HEK293 (cell line): Measurements from ENCODE around the gene MLLT1.

ENCODE experiments used
- CTCF ChIP-seq: fragments of 450-650 bp; formaldehyde crosslinking; IDR thresholded peaks from 2 replicates; pipeline ENCODE4 v1.5.1; 2016; ENCODE audit warnings: missing biosample characterization, missing genetic modification characterization
- EGR2 ChIP-seq: fragments of 450-650 bp; formaldehyde crosslinking; IDR thresholded peaks from 2 replicates; pipeline ENCODE4 v1.5.1; 2016; ENCODE audit warnings: low read depth, missing biosample characterization, missing genetic modification characterization
- GLI4 ChIP-seq: fragments of 450-650 bp; formaldehyde crosslinking; IDR thresholded peaks from 2 replicates; pipeline ENCODE4 v1.5.1; 2016; ENCODE audit warnings: missing biosample characterization, missing genetic modification characterization
- GLIS2 ChIP-seq: fragments of 450-650 bp; formaldehyde crosslinking; IDR thresholded peaks from 2 replicates; pipeline ENCODE4 v1.5.1; 2016; ENCODE audit warnings: missing biosample characterization, missing genetic modification characterization
- INSM2 ChIP-seq: fragments of 450-650 bp; formaldehyde crosslinking; IDR thresholded peaks from 2 replicates; pipeline ENCODE4 v1.5.1; 2016; ENCODE audit warnings: missing biosample characterization, missing genetic modification characterization
- KLF1 ChIP-seq: fragments of 450-650 bp; formaldehyde crosslinking; IDR thresholded peaks from 2 replicates; pipeline ENCODE4 v1.5.1; 2016; ENCODE audit warnings: missing biosample characterization, missing genetic modification characterization
- KLF17 ChIP-seq: fragments of 450-650 bp; formaldehyde crosslinking; IDR thresholded peaks from 2 replicates; pipeline ENCODE4 v1.5.1; 2016; ENCODE audit warnings: missing biosample characterization, missing genetic modification characterization
- MZF1 ChIP-seq: fragments of 450-650 bp; formaldehyde crosslinking; IDR thresholded peaks from 2 replicates; pipeline ENCODE4 v1.5.1; 2017; ENCODE audit warnings: missing biosample characterization, missing genetic modification characterization, borderline replicate concordance
- PBX3 ChIP-seq: sonication (generic); formaldehyde crosslinking; IDR thresholded peaks from 2 replicates; pipeline ENCODE4 v1.8.1; 2022; ENCODE audit warnings: mild to moderate bottlenecking, moderate library complexity, missing genetic modification reagents
- SCRT2 ChIP-seq: fragments of 450-650 bp; formaldehyde crosslinking; IDR thresholded peaks from 2 replicates; pipeline ENCODE4 v1.5.1; 2016; ENCODE audit warnings: missing biosample characterization, missing genetic modification characterization
- SP2 ChIP-seq: fragments of 450-650 bp; formaldehyde crosslinking; IDR thresholded peaks from 2 replicates; pipeline ENCODE4 v1.5.1; 2016; ENCODE audit warnings: missing biosample characterization, missing genetic modification characterization
- SP3 ChIP-seq: fragments of 450-650 bp; formaldehyde crosslinking; IDR thresholded peaks from 2 replicates; pipeline ENCODE4 v1.5.1; 2016; ENCODE audit warnings: missing biosample characterization, missing genetic modification characterization
- SP7 ChIP-seq: fragments of 450-650 bp; formaldehyde crosslinking; IDR thresholded peaks from 2 replicates; pipeline ENCODE4 v1.5.1; 2016; ENCODE audit warnings: missing biosample characterization, missing genetic modification characterization
- ZBTB20 ChIP-seq: fragments of 450-650 bp; formaldehyde crosslinking; IDR thresholded peaks from 2 replicates; pipeline ENCODE4 v1.5.1; 2016; ENCODE audit warnings: missing biosample characterization, missing genetic modification characterization
- ZBTB48 ChIP-seq: fragments of 450-650 bp; formaldehyde crosslinking; IDR thresholded peaks from 2 replicates; pipeline ENCODE4 v1.5.1; 2016; ENCODE audit warnings: missing biosample characterization, missing genetic modification characterization
- ZEB2 ChIP-seq: fragments of 450-650 bp; formaldehyde crosslinking; IDR thresholded peaks from 2 replicates; pipeline ENCODE4 v1.5.1; 2016; ENCODE audit warnings: missing biosample characterization, missing genetic modification characterization
- ZFHX2 ChIP-seq: fragments of 450-650 bp; formaldehyde crosslinking; conservative IDR thresholded peaks from 2 replicates; pipeline ENCODE4 v1.5.1; 2016; ENCODE audit warnings: missing biosample characterization, missing genetic modification characterization
- ZNF10 ChIP-seq: fragments of 450-650 bp; formaldehyde crosslinking; IDR thresholded peaks from 2 replicates; pipeline ENCODE4 v1.5.1; 2017; ENCODE audit warnings: missing biosample characterization, missing genetic modification characterization
- ZNF169 ChIP-seq: fragments of 450-650 bp; formaldehyde crosslinking; IDR thresholded peaks from 2 replicates; pipeline ENCODE4 v1.5.1; 2016; ENCODE audit warnings: missing biosample characterization, missing genetic modification characterization
- ZNF280D ChIP-seq: fragments of 450-650 bp; formaldehyde crosslinking; IDR thresholded peaks from 2 replicates; pipeline ENCODE4 v1.5.1; 2016; ENCODE audit warnings: missing biosample characterization, missing genetic modification characterization
- ZNF398 ChIP-seq: fragments of 450-650 bp; formaldehyde crosslinking; IDR thresholded peaks from 2 replicates; pipeline ENCODE4 v1.5.1; 2017; ENCODE audit warnings: missing biosample characterization, missing genetic modification characterization
- ZNF488 ChIP-seq: fragments of 450-650 bp; formaldehyde crosslinking; IDR thresholded peaks from 2 replicates; pipeline ENCODE4 v1.5.1; 2016; ENCODE audit warnings: missing biosample characterization, missing genetic modification characterization
- ZNF548 ChIP-seq: fragments of 450-650 bp; formaldehyde crosslinking; IDR thresholded peaks from 2 replicates; pipeline ENCODE4 v1.5.1; 2016; ENCODE audit warnings: missing biosample characterization, missing genetic modification characterization
- ZNF555 ChIP-seq: fragments of 450-650 bp; formaldehyde crosslinking; conservative IDR thresholded peaks from 2 replicates; pipeline ENCODE4 v1.5.1; 2017; ENCODE audit warnings: missing biosample characterization, mild to moderate bottlenecking, missing genetic modification characterization, inconsistent platforms
- ZNF629 ChIP-seq: fragments of 450-650 bp; formaldehyde crosslinking; IDR thresholded peaks from 2 replicates; pipeline ENCODE4 v1.5.1; 2017; ENCODE audit warnings: missing biosample characterization, missing genetic modification characterization
- ZNF837 ChIP-seq: fragments of 450-650 bp; formaldehyde crosslinking; IDR thresholded peaks from 2 replicates; pipeline ENCODE4 v1.5.1; 2016; ENCODE audit warnings: missing biosample characterization, missing genetic modification characterization
- ZNF843 ChIP-seq: fragments of 450-650 bp; formaldehyde crosslinking; IDR thresholded peaks from 2 replicates; pipeline ENCODE4 v1.5.1; 2016; ENCODE audit warnings: missing biosample characterization, missing genetic modification characterization

The MLLT1 gene

GRCh38 chr19:6199240-6199994 lies 80.4 kb downstream of the MLLT1 start (continued):
- TF ChIP-seq CTCF (tag by site-specific recombination) (peak; percentile 82), ZFHX2 (tag by site-specific recombination) (peak; percentile 76), ZNF169 (tag by site-specific recombination) (peak; percentile 62; the same call in 1 of the 2 replicates), PBX3 (CRISPR knock-in tag) (peak; percentile 42; the same call in 1 of the 2 replicates), EGR2 (tag by site-specific recombination) (peak; percentile 64; the same call in 1 of the 2 replicates), ZNF10 (tag by site-specific recombination) (0 out of 2 replicates have a peak, but pooled peaks have one; percentile 25), ZEB2 (tag by site-specific recombination) (peak; percentile 57; the same call in 1 of the 2 replicates), ZNF280D (0 out of 2 replicates have a peak, but pooled peaks have one; percentile 23), SCRT2 (tag by site-specific recombination) (0 out of 2 replicates have a peak, but pooled peaks have one; percentile 46), KLF17 (tag by site-specific recombination) (peak; percentile 58; the same call in 1 of the 2 replicates), ZNF629 (0 out of 2 replicates have a peak, but pooled peaks have one; percentile 31), MZF1 (tag by site-specific recombination) (no peak), SP3 (tag by site-specific recombination) (peak; percentile 79), ZNF837 (no peak), SP2 (tag by site-specific recombination) (peak; percentile 96), ZBTB48 (peak; percentile 62), ZNF555 (tag by site-specific recombination) (no peak), ZBTB20 (tag by site-specific recombination) (no peak), GLIS2 (tag by site-specific recombination) (peak; percentile 52; the same call in 1 of the 2 replicates), GLI4 (no peak), INSM2 (peak; percentile 42; the same call in 1 of the 2 replicates), ZNF843 (tag by site-specific recombination) (peak; percentile 33; the same call in 1 of the 2 replicates), ZNF548 (tag by site-specific recombination) (peak; percentile 33; the same call in 1 of the 2 replicates), ZNF398 (tag by site-specific recombination) (no peak), KLF1 (peak; percentile 72; the same call in 1 of the 2 replicates), ZNF488 (tag by site-specific recombination) (no peak), SP7 (tag by site-specific recombination) (peak; percentile 57)
